GM12878 (cell line): ENCODE measurements around the gene TRIM42. TPM values are rescaled to one million over a fixed set of nuclear protein-coding genes. Genes with fewer than 3 reads are reported as not detected.

Source experiments
- BHLHE40 ChIP-seq, 2 experiments: fragments of 450-650 bp in 1 of 2; IDR thresholded peaks; 2 replicates each; pipeline ENCODE4 v1.6.1; 2011 to 2017; ENCODE audit warnings: low read depth in 2 of 2, borderline replicate concordance in 1 of 2, improper control_type of control experiment in 1 of 2, low read length in 1 of 2, mild to moderate bottlenecking in 1 of 2
- CBFB ChIP-seq: IDR thresholded peaks from 2 replicates; pipeline ENCODE4 v1.6.1; 2016; ENCODE audit warnings: antibody characterized with exemption, low read depth
- FOXM1 ChIP-seq: IDR thresholded peaks from 2 replicates; pipeline ENCODE4 v1.6.1; 2012; ENCODE audit warnings: low read depth, mild to moderate bottlenecking, inconsistent platforms, low read length, moderate library complexity
- HDAC2 ChIP-seq: fragments of 200-600 bp; sonication (generic); IDR thresholded peaks from 2 replicates; pipeline ENCODE4 v1.6.1; 2017
- HDGF ChIP-seq: fragments of 450-650 bp; IDR thresholded peaks from 2 replicates; pipeline ENCODE4 v1.6.1; 2016; ENCODE audit warnings: antibody characterized with exemption
- MTA2 ChIP-seq: fragments of 450-650 bp; IDR thresholded peaks from 2 replicates; pipeline ENCODE4 v1.6.1; 2016; ENCODE audit warnings: low read depth, mild to moderate bottlenecking, moderate library complexity
- RFX5 ChIP-seq: IDR thresholded peaks from 2 replicates; pipeline ENCODE4 v1.6.1; 2011; ENCODE audit warnings: low read depth, low read length, improper control_type of control experiment
- SP1 ChIP-seq: IDR thresholded peaks from one replicate; pipeline ENCODE4 v1.6.1; 2011; ENCODE audit warnings: low read depth, low read length
- SPI1 ChIP-seq: IDR thresholded peaks from 2 replicates; pipeline ENCODE4 v1.6.1; 2011; ENCODE audit warnings: low read depth, mild to moderate bottlenecking, low read length, moderate library complexity, borderline replicate concordance; ENCODE audit not compliant: insufficient read depth
- WRNIP1 ChIP-seq: IDR thresholded peaks from 2 replicates; pipeline ENCODE4 v1.6.1; 2011; ENCODE audit warnings: low read depth, low read length, improper control_type of control experiment, borderline replicate concordance
- ZNF217 ChIP-seq: fragments of 450-650 bp; IDR thresholded peaks from 2 replicates; pipeline ENCODE4 v1.6.1; 2017; ENCODE audit warnings: antibody characterized with exemption, mild to moderate bottlenecking
- polyA plus RNA-seq, 11 experiments: library from polyadenylated mRNA; depleted of rRNA in 4 of 11; unstranded in 6 of 11; stranded (reverse) in 5 of 11; fragments of >200 nt; fragmentation: Nextera tagmentation in 4 of 11; fragmentation: Illumina TruSeq in 1 of 11; extraction: Ambion mirVana in 4 of 11; extraction: Trizol in 1 of 11; gene quantifications; 1 replicate in 1 of 11; 2 replicates in 10 of 11; pipeline versions ENCODE4 v1.2.1 to v1.2.3, GENCODE V29; 2011 to 2016; ENCODE audit warnings: inconsistent platforms in 2 of 11, missing spikeins in 2 of 11, low read depth in 1 of 11
- total RNA-seq, 4 experiments: library from RNA; depleted of rRNA in 3 of 4; stranded (reverse); fragments of >200 nt in 3 of 4; fragmentation: Illumina TruSeq in 1 of 4; extraction: Trizol in 1 of 4; gene quantifications; 2 replicates each; pipeline versions ENCODE4 v1.2.1 to v1.2.3, GENCODE V29; 2013 to 2021
- TF ChIP-seq, protein P1 (sequence below): fragments of 450-650 bp; IDR thresholded peaks from 2 replicates; pipeline ENCODE4 v1.6.1; 2017; ENCODE audit warnings: mild to moderate bottlenecking, moderate library complexity
- TF ChIP-seq, protein P2 (sequence below): fragments of 450-650 bp; formaldehyde crosslinking; IDR thresholded peaks from 2 replicates; pipeline ENCODE4 v1.4.0; 2022; ENCODE audit warnings: mild to moderate bottlenecking, moderate library complexity
- TF ChIP-seq, protein P3 (sequence below): fragments of 450-650 bp; IDR thresholded peaks from 2 replicates; pipeline ENCODE4 v1.6.1; 2016; ENCODE audit warnings: mild to moderate bottlenecking
- TF ChIP-seq, protein P4 (sequence below): fragments of 450-650 bp; IDR thresholded peaks from 2 replicates; pipeline ENCODE4 v1.6.1; 2016; ENCODE audit warnings: mild to moderate bottlenecking, moderate library complexity, borderline replicate concordance

The TRIM42 gene
- total and polyA plus RNA-seq, 10 of the 15 experiments (the other 5 are each of a cell fraction or from before 2014, with no cell fraction given): 0.03 TPM; not detected in 9

DNA sequence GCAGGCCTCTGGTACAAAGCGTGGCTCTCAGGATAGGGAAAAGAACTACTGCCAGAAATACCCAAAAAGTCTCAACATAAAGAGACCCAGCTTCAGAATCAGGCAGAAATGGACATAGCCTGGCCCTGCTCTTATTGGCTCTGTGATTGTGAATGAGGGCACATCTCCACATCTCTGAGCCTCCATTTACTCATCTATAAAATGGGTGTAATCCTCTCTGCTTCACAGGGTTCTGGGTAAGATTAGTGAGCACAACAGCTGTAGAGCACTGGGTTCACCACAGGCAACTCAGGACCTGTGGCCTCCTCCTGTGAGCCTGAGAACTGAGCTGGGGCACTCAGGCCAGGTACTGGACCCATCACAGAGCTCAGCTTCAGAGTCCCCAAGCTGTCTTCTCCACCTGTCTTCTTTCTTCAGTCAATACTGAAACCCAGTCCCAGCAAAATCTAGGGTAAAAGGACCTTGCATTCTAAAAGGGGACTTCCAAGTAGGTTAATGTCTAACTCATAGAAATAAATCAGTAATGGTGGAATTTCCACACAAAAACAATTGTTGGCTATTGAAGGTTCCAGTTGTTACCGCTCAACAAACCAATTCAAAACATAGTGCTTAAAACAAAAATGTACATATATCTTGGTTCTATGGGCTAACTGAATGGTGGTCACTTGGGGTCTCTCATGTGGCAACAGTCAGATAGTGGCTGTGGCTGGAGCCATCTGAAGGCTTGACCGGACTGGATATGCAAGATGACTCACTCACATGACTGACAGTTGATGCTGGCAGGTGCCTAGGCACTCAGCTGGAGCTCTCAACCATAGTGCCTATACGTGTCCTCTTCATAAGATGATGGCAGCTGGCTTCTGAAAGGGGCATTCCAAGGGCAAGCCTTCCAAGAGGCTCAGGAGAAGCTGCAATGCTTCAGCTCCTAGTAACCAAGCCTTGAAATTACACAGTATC, 47.3 kb downstream of the TRIM42 start (continued):
- TF ChIP-seq, protein P1, sequence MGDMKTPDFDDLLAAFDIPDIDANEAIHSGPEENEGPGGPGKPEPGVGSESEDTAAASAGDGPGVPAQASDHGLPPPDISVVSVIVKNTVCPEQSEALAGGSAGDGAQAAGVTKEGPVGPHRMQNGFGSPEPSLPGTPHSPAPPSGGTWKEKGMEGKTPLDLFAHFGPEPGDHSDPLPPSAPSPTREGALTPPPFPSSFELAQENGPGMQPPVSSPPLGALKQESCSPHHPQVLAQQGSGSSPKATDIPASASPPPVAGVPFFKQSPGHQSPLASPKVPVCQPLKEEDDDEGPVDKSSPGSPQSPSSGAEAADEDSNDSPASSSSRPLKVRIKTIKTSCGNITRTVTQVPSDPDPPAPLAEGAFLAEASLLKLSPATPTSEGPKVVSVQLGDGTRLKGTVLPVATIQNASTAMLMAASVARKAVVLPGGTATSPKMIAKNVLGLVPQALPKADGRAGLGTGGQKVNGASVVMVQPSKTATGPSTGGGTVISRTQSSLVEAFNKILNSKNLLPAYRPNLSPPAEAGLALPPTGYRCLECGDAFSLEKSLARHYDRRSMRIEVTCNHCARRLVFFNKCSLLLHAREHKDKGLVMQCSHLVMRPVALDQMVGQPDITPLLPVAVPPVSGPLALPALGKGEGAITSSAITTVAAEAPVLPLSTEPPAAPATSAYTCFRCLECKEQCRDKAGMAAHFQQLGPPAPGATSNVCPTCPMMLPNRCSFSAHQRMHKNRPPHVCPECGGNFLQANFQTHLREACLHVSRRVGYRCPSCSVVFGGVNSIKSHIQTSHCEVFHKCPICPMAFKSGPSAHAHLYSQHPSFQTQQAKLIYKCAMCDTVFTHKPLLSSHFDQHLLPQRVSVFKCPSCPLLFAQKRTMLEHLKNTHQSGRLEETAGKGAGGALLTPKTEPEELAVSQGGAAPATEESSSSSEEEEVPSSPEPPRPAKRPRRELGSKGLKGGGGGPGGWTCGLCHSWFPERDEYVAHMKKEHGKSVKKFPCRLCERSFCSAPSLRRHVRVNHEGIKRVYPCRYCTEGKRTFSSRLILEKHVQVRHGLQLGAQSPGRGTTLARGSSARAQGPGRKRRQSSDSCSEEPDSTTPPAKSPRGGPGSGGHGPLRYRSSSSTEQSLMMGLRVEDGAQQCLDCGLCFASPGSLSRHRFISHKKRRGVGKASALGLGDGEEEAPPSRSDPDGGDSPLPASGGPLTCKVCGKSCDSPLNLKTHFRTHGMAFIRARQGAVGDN: no peak
- TF ChIP-seq CBFB (no peak), MTA2 (peak; percentile 24; the same call in 1 of the 2 replicates), ZNF217 (0 out of 2 replicates have a peak, but pooled peaks have one; percentile 34), HDGF (0 out of 2 replicates have a peak, but pooled peaks have one; percentile 15), FOXM1 (no peak), BHLHE40 (IDR thresholded peaks at IDR 0.05; ENCODE audit: borderline replicate concordance in 1 of 2, low read depth in 2 of 2, low read length in 1 of 2) (peak; percentile 68 to 91), SP1 (no peak), WRNIP1 (no peak), RFX5 (no peak), SPI1 (no peak), HDAC2 (no peak)
- TF ChIP-seq, protein P2, sequence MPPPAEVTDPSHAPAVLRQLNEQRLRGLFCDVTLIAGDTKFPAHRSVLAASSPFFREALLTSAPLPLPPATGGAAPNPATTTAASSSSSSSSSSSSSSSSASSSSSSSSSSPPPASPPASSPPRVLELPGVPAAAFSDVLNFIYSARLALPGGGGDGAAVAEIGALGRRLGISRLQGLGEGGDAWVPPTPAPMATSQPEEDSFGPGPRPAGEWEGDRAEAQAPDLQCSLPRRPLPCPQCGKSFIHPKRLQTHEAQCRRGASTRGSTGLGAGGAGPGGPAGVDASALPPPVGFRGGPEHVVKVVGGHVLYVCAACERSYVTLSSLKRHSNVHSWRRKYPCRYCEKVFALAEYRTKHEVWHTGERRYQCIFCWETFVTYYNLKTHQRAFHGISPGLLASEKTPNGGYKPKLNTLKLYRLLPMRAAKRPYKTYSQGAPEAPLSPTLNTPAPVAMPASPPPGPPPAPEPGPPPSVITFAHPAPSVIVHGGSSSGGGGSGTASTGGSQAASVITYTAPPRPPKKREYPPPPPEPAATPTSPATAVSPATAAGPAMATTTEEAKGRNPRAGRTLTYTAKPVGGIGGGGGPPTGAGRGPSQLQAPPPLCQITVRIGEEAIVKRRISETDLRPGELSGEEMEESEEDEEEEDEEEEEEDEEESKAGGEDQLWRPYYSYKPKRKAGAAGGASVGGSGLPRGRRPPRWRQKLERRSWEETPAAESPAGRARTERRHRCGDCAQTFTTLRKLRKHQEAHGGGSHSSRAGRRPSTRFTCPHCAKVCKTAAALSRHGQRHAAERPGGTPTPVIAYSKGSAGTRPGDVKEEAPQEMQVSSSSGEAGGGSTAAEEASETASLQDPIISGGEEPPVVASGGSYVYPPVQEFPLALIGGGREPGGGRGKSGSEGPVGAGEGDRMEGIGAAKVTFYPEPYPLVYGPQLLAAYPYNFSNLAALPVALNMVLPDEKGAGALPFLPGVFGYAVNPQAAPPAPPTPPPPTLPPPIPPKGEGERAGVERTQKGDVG (CRISPR knock-in tag): no peak
- TF ChIP-seq, protein P3, sequence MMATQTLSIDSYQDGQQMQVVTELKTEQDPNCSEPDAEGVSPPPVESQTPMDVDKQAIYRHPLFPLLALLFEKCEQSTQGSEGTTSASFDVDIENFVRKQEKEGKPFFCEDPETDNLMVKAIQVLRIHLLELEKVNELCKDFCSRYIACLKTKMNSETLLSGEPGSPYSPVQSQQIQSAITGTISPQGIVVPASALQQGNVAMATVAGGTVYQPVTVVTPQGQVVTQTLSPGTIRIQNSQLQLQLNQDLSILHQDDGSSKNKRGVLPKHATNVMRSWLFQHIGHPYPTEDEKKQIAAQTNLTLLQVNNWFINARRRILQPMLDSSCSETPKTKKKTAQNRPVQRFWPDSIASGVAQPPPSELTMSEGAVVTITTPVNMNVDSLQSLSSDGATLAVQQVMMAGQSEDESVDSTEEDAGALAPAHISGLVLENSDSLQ: peak; percentile 86
- TF ChIP-seq, protein P4, sequence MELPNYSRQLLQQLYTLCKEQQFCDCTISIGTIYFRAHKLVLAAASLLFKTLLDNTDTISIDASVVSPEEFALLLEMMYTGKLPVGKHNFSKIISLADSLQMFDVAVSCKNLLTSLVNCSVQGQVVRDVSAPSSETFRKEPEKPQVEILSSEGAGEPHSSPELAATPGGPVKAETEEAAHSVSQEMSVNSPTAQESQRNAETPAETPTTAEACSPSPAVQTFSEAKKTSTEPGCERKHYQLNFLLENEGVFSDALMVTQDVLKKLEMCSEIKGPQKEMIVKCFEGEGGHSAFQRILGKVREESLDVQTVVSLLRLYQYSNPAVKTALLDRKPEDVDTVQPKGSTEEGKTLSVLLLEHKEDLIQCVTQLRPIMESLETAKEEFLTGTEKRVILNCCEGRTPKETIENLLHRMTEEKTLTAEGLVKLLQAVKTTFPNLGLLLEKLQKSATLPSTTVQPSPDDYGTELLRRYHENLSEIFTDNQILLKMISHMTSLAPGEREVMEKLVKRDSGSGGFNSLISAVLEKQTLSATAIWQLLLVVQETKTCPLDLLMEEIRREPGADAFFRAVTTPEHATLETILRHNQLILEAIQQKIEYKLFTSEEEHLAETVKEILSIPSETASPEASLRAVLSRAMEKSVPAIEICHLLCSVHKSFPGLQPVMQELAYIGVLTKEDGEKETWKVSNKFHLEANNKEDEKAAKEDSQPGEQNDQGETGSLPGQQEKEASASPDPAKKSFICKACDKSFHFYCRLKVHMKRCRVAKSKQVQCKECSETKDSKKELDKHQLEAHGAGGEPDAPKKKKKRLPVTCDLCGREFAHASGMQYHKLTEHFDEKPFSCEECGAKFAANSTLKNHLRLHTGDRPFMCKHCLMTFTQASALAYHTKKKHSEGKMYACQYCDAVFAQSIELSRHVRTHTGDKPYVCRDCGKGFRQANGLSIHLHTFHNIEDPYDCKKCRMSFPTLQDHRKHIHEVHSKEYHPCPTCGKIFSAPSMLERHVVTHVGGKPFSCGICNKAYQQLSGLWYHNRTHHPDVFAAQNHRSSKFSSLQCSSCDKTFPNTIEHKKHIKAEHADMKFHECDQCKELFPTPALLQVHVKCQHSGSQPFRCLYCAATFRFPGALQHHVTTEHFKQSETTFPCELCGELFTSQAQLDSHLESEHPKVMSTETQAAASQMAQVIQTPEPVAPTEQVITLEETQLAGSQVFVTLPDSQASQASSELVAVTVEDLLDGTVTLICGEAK: no peak
